C4-2B (cell line): Measurements from ENCODE around the gene GATAD2B.
"Not testable (repeated sequence)": the region's sequence is repeated elsewhere in the genome, so short reads cannot be mapped to it uniquely, and the experiment has no call there.

Experiments used
- H3K27ac ChIP-seq: fragments of 450-650 bp; 2 replicates; pipeline ENCODE4 v1.5.1; 2017
- ZFX ChIP-seq: fragments of 450-650 bp; IDR thresholded peaks from 2 replicates; pipeline ENCODE4 v1.6.1; 2017
- TF ChIP-seq, protein P1 (sequence below): fragments of 450-650 bp; conservative IDR thresholded peaks from 2 replicates; pipeline ENCODE4 v1.5.1; 2017; ENCODE audit warnings: mild to moderate bottlenecking

Gene GATAD2B

DNA sequence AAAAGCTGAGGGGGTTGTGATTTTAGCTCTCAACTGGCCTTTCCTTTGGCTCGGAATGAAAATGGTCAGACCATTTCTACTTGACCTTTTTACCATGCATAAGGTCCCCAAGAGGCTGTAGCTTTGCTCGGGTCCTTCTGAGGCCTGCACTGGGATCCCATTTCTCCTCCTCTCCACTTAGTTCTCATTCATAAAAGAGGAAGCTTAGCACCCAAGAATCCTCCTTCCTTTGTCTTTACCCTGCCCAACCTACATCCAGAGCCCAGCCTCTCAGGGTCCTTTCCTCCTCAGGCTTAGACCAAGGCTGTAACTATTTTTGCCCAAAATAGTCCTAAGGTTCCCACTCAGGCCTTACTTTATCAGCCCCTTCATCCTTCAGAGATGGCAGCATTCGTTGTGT is 153.6 kb downstream of the GATAD2B start:
- TF ChIP-seq ZFX, result no peak
- TF ChIP-seq, protein P1, sequence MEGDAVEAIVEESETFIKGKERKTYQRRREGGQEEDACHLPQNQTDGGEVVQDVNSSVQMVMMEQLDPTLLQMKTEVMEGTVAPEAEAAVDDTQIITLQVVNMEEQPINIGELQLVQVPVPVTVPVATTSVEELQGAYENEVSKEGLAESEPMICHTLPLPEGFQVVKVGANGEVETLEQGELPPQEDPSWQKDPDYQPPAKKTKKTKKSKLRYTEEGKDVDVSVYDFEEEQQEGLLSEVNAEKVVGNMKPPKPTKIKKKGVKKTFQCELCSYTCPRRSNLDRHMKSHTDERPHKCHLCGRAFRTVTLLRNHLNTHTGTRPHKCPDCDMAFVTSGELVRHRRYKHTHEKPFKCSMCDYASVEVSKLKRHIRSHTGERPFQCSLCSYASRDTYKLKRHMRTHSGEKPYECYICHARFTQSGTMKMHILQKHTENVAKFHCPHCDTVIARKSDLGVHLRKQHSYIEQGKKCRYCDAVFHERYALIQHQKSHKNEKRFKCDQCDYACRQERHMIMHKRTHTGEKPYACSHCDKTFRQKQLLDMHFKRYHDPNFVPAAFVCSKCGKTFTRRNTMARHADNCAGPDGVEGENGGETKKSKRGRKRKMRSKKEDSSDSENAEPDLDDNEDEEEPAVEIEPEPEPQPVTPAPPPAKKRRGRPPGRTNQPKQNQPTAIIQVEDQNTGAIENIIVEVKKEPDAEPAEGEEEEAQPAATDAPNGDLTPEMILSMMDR, result no peak

DNA sequence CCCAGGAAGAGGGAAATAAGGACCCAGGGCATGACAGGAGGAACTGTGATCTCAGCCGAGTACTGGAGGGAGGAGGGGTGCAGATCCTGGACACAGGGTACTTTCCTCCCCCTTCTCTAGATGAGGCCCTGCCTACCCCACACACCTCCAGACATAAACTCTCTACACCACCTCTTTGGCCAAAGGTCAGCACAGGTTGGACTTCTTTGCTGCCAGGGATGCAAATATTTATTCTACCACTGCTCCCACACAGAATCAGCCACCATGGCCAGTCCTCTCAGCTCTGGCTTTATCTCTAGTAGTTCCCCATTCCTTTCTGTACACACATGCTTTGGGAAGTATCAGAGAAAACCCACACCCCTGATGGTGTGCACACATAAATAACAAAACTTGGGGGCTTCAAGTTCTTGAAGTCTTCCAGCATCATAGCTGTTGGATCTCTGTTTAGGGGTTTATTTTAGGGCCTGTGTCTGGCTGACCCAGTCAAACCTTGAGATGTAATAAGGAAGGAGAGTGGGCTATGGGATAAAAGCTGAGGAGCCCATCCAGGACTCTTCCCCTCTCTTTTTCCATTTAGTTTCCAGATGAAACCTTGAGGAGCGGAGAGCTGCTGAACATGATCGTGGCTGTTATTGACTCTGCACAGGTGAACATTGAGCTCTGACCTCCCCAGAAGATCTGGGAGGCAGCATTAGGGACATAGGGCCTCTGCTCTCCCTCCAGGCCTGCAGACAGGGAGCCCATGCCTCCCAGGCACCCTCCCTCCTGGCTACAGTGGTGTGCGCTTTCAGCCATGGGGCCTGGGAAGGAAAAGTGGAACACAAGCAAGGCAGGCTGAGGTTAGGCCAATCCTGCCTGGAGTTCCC is 154.2 kb downstream of the GATAD2B start:
- TF ChIP-seq ZFX, result 0 out of 2 replicates have a peak, but pooled peaks have one; percentile 17
- TF ChIP-seq, protein P1, result no peak

More for the DNA sequence above, 153.6 kb downstream of the GATAD2B start:
- peak overlapping the region; percentile 63 for H3K27ac ChIP-seq

GRCh38 chr1:153767519-153767918 is 155.3 kb downstream of the GATAD2B start:
- TF ChIP-seq ZFX, result no peak
- TF ChIP-seq, protein P1, result no peak
- peak overlapping the region; percentile 63 for H3K27ac ChIP-seq

More for the DNA sequence above, 154.2 kb downstream of the GATAD2B start:
- H3K27ac ChIP-seq, result peak overlapping the region; percentile 63

DNA sequence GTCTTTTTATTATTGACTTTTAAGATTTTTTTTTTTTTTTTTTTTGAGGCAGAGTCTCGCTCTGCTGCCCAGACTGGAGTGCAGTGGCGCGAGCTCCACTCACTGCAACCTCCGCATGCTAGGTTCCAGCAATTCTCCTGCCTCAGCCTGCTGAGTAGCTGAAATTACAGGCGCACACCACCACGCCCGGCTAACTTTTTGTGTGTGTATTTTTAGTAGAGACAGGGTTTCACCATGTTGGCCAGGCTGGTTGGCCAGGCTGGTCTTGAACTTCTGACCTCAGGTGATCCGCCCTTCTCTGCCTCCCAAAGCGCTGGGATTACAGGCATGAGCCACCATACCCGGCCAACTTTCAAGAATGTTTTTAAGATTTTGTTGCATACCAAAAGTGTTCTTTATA is 156.1 kb downstream of the GATAD2B start:
- H3K27ac ChIP-seq, result not testable (repeated sequence)

- TF ChIP-seq ZFX, result no peak
- TF ChIP-seq, protein P1, result no peak
- H3K27ac ChIP-seq, result no peak overlapping the region
Measured at GRCh38 chr1:153764310-153764709, 158.5 kb downstream of the GATAD2B start.

DNA sequence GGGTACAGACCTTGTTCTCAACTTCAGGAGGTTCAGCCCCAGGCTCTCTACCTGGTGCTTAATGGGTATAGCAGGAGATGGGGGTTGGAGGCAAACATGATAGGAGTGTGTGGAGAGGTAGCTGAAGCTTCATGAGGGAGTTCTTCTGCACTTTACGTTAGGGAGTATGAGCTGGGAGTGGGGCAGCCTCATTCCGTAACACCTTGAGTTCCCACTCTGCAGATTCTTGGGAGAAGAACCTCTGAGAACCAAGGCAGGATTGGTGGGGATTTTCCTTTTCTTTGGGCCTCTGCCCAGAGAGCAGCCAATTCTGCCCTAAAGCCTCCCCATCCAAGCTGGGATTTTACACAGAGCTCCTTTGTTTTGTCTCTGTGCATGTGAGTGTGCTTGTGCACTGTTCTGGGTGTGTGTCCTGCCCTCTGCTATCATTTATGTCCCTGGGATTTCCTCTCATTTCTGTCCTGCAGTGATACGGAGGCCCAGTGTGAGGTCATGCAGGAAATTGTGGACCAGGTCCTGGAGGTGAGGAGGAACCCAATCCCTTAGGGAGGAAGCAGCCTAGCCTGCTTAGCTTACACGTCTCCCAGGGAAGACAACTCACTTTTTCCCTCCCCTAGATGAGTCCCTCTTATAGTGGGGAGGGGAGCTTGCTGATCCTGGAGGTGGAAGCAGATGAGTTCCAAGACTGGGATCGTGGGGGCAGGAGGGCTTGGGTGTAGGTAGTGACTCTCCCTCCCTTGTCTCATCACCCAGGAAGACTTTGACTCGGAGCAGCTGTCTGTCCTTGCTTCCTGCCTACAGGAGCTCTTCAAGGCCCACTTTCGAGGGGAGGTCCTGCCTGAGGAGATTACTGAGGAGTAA is 159.2 kb downstream of the GATAD2B start:
- TF ChIP-seq ZFX, result no peak
- TF ChIP-seq, protein P1, result no peak
- H3K27ac ChIP-seq, result no peak overlapping the region

- no peak overlapping the region for H3K27ac ChIP-seq
- TF ChIP-seq, protein P1, result no peak
- no peak for TF ChIP-seq ZFX
Measured at GRCh38 chr1:153760440-153760839, 162.3 kb downstream of the GATAD2B start.
